Measurements from ENCODE around the gene TYROBP. TPM values are rescaled to one million over a fixed set of nuclear protein-coding genes. Genes with fewer than 3 reads are reported as not detected.
A peak's percentile ranks its signal among the peaks of the same experiment; 100 is the strongest.

Gene TYROBP
- total RNA-seq, 4 donors from 2014 or later = 41.4 to 122 (median 117) TPM

DNA sequence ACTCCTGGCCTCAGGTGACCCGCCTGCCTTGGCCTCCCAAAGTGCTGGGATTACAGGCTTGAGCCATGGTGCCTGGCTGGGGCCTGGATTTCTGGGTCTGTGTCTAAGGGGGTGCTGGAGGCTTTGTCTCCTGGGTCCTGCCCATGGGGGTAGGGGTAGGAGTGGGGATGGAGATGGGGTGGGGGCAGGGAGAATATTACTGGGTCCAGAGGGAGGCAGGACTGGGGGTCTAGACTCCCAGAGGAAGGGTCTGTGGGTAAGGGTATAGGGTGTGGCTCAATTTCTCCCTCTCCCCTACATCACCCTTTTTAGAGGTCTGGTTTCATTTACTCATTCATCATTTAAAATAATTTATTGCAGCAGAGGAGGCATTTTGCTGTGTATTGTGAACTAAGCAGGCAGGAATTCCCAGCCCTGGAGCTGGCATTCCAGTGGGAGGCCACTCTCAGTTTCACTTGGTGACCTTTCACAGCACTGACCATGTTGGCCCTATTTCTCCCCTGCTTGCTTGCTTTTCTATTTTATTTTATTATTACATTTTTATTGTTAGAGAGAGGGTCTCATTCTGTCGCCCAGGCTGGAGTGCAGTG is 6.9 kb downstream of the TYROBP start:
- H3K27me3 ChIP-seq = peaks cover 0 to 3% of the 10 kb centered on the region in 2 donors
- peaks cover 0 to 61% (median 33%) of the 10 kb centered on the region in 4 donors for H3K4me1 ChIP-seq
- WGBS, 2 donors = 43 to 49% methylated on average over 2 of the region's 2 CpGs
- no peak for DNase-seq (ENCODE audit: low spot score in 2 of 2)
- peak overlapping the region; percentile 83 to 94 (median 92) for H3K27ac ChIP-seq
- no peaks in the 10 kb centered on the region for H3K9me3 ChIP-seq
- peak overlapping the region; percentile 72 to 82 (median 78) for H3K4me3 ChIP-seq
- no peak for TF ChIP-seq POLR2A (IDR thresholded peaks at IDR 0.05)
- TF ChIP-seq EP300 (IDR thresholded peaks at IDR 0.05) = no peak
- TF ChIP-seq CTCF (IDR thresholded peaks at IDR 0.05) = no peak
- H3K36me3 ChIP-seq = peaks cover 0 to 17% (median 7%) of the 10 kb centered on the region in 3 donors

- H3K27me3 ChIP-seq = peaks cover 0 to 3% of the 10 kb centered on the region in 2 donors
- H3K4me1 ChIP-seq = peaks cover 0 to 57% (median 33%) of the 10 kb centered on the region in 4 donors
- H3K27ac ChIP-seq = peak overlapping the region; percentile 83 to 94 (median 92)
- peak; percentile 57 to 65 for DNase-seq (ENCODE audit: low spot score in 2 of 2)
- TF ChIP-seq CTCF (IDR thresholded peaks at IDR 0.05) = peak in 1 of 5 experiments; percentile 13
- TF ChIP-seq POLR2A (IDR thresholded peaks at IDR 0.05) = peak; percentile 40 to 41
- TF ChIP-seq EP300 (IDR thresholded peaks at IDR 0.05) = peak; percentile 39 to 81
- peaks cover 0 to 32% (median 19%) of the 10 kb centered on the region in 3 donors for H3K36me3 ChIP-seq
- peak overlapping the region; percentile 72 to 82 (median 78) for H3K4me3 ChIP-seq
- H3K9me3 ChIP-seq = no peaks in the 10 kb centered on the region
- WGBS, 2 donors = 0% methylated on average over 16 to 29 of the region's 43 CpGs
These were observed 8.4 kb downstream of the TYROBP start for GRCh38 chr19:35899547-35900214.

DNA sequence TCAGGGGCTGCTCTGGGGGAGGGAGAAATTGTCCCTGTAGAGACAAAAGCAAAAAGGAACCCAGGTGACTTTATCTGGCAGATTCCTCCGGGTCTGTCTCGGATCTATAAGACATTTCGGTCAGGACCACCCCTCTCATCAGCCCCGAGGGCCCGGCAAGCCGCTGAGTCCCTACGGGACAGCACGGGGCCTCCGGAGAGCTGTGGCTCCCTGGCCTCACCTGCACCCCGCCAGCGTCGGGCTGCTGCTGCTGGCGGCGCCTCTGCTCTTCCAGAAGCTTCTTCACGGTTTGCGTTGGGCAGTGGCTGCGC is 9.6 kb downstream of the TYROBP start:
- Histone ChIP-seq H3K27ac (peak overlapping the region; percentile 83 to 94 (median 92)), H3K36me3 (peaks cover 0 to 44% (median 19%) of the 10 kb centered on the region in 3 donors), H3K9me3 (no peaks in the 10 kb centered on the region), H3K4me3 (peak overlapping the region; percentile 72 to 82 (median 78)), H3K4me1 (peaks cover 0 to 46% (median 27%) of the 10 kb centered on the region in 4 donors), H3K27me3 (peaks cover 0 to 3% of the 10 kb centered on the region in 2 donors)
- DNase-seq (ENCODE audit: low spot score in 2 of 2) = no peak
- 9 to 16% methylated on average over 10 to 16 of the region's 17 CpGs for WGBS, 2 donors
- TF ChIP-seq CTCF (IDR thresholded peaks at IDR 0.05) (no peak), POLR2A (IDR thresholded peaks at IDR 0.05) (no peak), EP300 (IDR thresholded peaks at IDR 0.05) (no peak)

GRCh38 chr19:35897706-35898451 is 10.2 kb downstream of the TYROBP start:
- peaks cover 0 to 41% (median 22%) of the 10 kb centered on the region in 4 donors for H3K4me1 ChIP-seq
- WGBS, 2 donors = 84 to 88% methylated on average over 11 to 13 of the region's 13 CpGs
- H3K36me3 ChIP-seq = peaks cover 0 to 50% (median 19%) of the 10 kb centered on the region in 3 donors
- peak overlapping the region; percentile 83 to 94 (median 92) for H3K27ac ChIP-seq
- TF ChIP-seq POLR2A (IDR thresholded peaks at IDR 0.05) (no peak), EP300 (IDR thresholded peaks at IDR 0.05) (no peak), CTCF (IDR thresholded peaks at IDR 0.05) (no peak)
- DNase-seq (ENCODE audit: low spot score in 2 of 2) = no peak
- H3K9me3 ChIP-seq = no peaks in the 10 kb centered on the region
- H3K4me3 ChIP-seq = peak overlapping the region; percentile 72 to 82 (median 78)
- H3K27me3 ChIP-seq = peaks cover 0 to 3% of the 10 kb centered on the region in 2 donors
